Endothelial cell of umbilical vein (primary cell): ENCODE data around the gene SMPD1. TPM values are rescaled to one million over a fixed set of nuclear protein-coding genes. Genes with fewer than 3 reads are reported as not detected.
A peak's percentile ranks its signal among the peaks of the same experiment; 100 is the strongest.

ENCODE experiments used
- BruUV-seq: library from RNA; stranded (reverse); fragments of 400-500 nt; replicated peaks from 2 replicates; lab custom pipeline; 2021; lab: Mats Ljungman, UMichigan
- CTCF ChIA-PET: fragments of 300-600, 350-600 bp; sonication (Branson Sonifier 250); formaldehyde crosslinking; loops from one replicate; lab custom pipeline; 2021; ENCODE audit warnings: antibody characterized with exemption, inconsistent platforms; lab: Charles Lee
- POLR2A ChIA-PET: fragments of 300-600, 350-600 bp; sonication (Branson Sonifier 250); formaldehyde crosslinking; loops from one replicate; lab custom pipeline; 2021; ENCODE audit warnings: antibody characterized with exemption, inconsistent platforms; lab: Charles Lee
- DNase-seq: peaks from one replicate; pipeline ENCODE4 v3.0.0-alpha.2; 2011; ENCODE audit warnings: low read depth, low spot score
- FAIRE-seq: peaks from 2 replicates; lab custom pipeline; 2011; peaks lifted over from hg19 to GRCh38; lab: Jason Lieb, UNC
- H2AFZ ChIP-seq: 2 replicates; pipeline ENCODE4 v1.6.0; 2012; ENCODE audit warnings: low read depth, low read length, control low read depth, inconsistent platforms
- H3K27ac ChIP-seq: 2 replicates; pipeline ENCODE4 v1.5.1; 2011; ENCODE audit warnings: low read depth, mild to moderate bottlenecking, control low read depth, low read length, moderate library complexity; ENCODE audit not compliant: insufficient read depth
- H3K27me3 ChIP-seq, 2 experiments: 2 replicates each; pipeline versions ENCODE4 v1.6.0 to v1.6.1; 2011; ENCODE audit warnings: low read length in 2 of 2, mixed read lengths in 1 of 2; ENCODE audit not compliant: control insufficient read depth in 2 of 2, insufficient read depth in 2 of 2
- H3K36me3 ChIP-seq, 2 experiments: 2 replicates in 1 of 2; 3 replicates in 1 of 2; pipeline ENCODE4 v1.5.1; 2011; ENCODE audit warnings: low read length in 2 of 2, mild to moderate bottlenecking in 1 of 2, moderate library complexity in 1 of 2; ENCODE audit not compliant: control insufficient read depth in 2 of 2, insufficient read depth in 2 of 2; ENCODE audit errors: extremely low read depth in 1 of 2
- H3K4me1 ChIP-seq: 3 replicates; pipeline ENCODE4 v1.5.1; 2011; ENCODE audit warnings: mild to moderate bottlenecking, low read length; ENCODE audit not compliant: control insufficient read depth, insufficient read depth; ENCODE audit errors: extremely low read depth
- H3K4me2 ChIP-seq: 2 replicates; pipeline ENCODE4 v1.6.1; 2011; ENCODE audit warnings: low read length, control low read depth, mixed read lengths; ENCODE audit not compliant: insufficient read depth
- H3K4me3 ChIP-seq, 3 experiments: fragments of 200-600 bp in 1 of 3; sonication (generic), shearing (Covaris generic) in 1 of 3; replicated peaks in 1 of 3; 2 replicates each; pipeline ENCODE4 v1.5.1; 2011 to 2016; ENCODE audit warnings: control low read depth in 3 of 3, low read length in 3 of 3, mild to moderate bottlenecking in 2 of 3, inconsistent platforms in 1 of 3, low read depth in 1 of 3, moderate library complexity in 1 of 3; ENCODE audit not compliant: insufficient read depth in 1 of 3
- H3K79me2 ChIP-seq: 2 replicates; pipeline ENCODE4 v1.6.0; 2012; ENCODE audit warnings: low read length, inconsistent platforms; ENCODE audit not compliant: control insufficient read depth, insufficient read depth
- H3K9ac ChIP-seq: replicated peaks from 2 replicates; pipeline ENCODE3; 2011; ENCODE audit warnings: low read length, control low read depth; ENCODE audit not compliant: insufficient read depth; ENCODE audit errors: extremely low read depth
- H3K9me1 ChIP-seq: replicated peaks from 3 replicates; pipeline ENCODE4 v1.6.0; 2011; ENCODE audit warnings: mild to moderate bottlenecking, low read length; ENCODE audit not compliant: control insufficient read depth, insufficient read depth; ENCODE audit errors: extremely low read depth
- H3K9me3 ChIP-seq: replicated peaks from 2 replicates; pipeline ENCODE4 v1.5.1; 2012; ENCODE audit warnings: low read length, inconsistent platforms; ENCODE audit not compliant: control insufficient read depth, insufficient read depth
- H4K20me1 ChIP-seq: replicated peaks from 2 replicates; pipeline ENCODE3; 2011; ENCODE audit warnings: mild to moderate bottlenecking, low read length; ENCODE audit not compliant: control insufficient read depth, insufficient read depth; ENCODE audit errors: extremely low read depth
- CTCF ChIP-seq, 2 donors: IDR thresholded peaks; 1 replicate in 1 of 2; 2 replicates in 1 of 2; pipeline ENCODE4 v1.5.1; 2011; ENCODE audit warnings: low read length in 2 of 2, mild to moderate bottlenecking in 2 of 2, moderate library complexity in 2 of 2, control low read depth in 1 of 2, inconsistent platforms in 1 of 2, low read depth in 1 of 2; ENCODE audit not compliant: insufficient read depth in 1 of 2; ENCODE audit errors: extremely low read depth in 1 of 2
- EZH2 ChIP-seq: IDR thresholded peaks from 2 replicates; pipeline ENCODE4 v1.6.1; 2012; ENCODE audit warnings: borderline replicate concordance, low read depth, mild to moderate bottlenecking, moderate library complexity, low read length, inconsistent platforms; ENCODE audit not compliant: severe bottlenecking
- FOS ChIP-seq: IDR thresholded peaks from 2 replicates; pipeline ENCODE4 v1.6.1; 2011; ENCODE audit warnings: mild to moderate bottlenecking, low read length, moderate library complexity, borderline replicate concordance; ENCODE audit not compliant: insufficient read depth
- GATA2 ChIP-seq: IDR thresholded peaks from 2 replicates; pipeline ENCODE4 v1.7.0; 2011; ENCODE audit warnings: low read depth, mild to moderate bottlenecking, moderate library complexity, mixed read lengths, low read length; ENCODE audit not compliant: insufficient read length, insufficient read depth
- JUN ChIP-seq: IDR thresholded peaks from 2 replicates; pipeline ENCODE4 v1.6.1; 2011; ENCODE audit warnings: borderline replicate concordance, low read depth; ENCODE audit not compliant: insufficient read length, insufficient read depth
- MAX ChIP-seq: IDR thresholded peaks from 2 replicates; pipeline ENCODE4 v1.6.1; 2011; ENCODE audit not compliant: insufficient read depth, insufficient read length
- MYC ChIP-seq: IDR thresholded peaks from one replicate; pipeline ENCODE4 v1.6.1; 2011; ENCODE audit warnings: mild to moderate bottlenecking, low read depth, low read length
- POLR2A ChIP-seq: IDR thresholded peaks from 2 replicates; pipeline ENCODE4 v1.6.1; 2012; ENCODE audit warnings: low read depth, mild to moderate bottlenecking, control low read depth, low read length
- POLR2AphosphoS5 ChIP-seq: IDR thresholded peaks from 2 replicates; pipeline ENCODE4 v1.6.1; 2012; ENCODE audit warnings: low read depth, mild to moderate bottlenecking, control low read depth, low read length, moderate library complexity; ENCODE audit not compliant: insufficient read depth
- dilution Hi-C: fragments of 300-500 bp; cut with MboI; formaldehyde crosslinking; loops from one replicate; pipeline ENCODE4 v1.15.0; 2019; ENCODE audit warnings: low sequenced_read_pairs; ENCODE audit not compliant: extremely low pct_ligation_motif_present
- intact Hi-C: fragments of 100-400 bp; cut with micrococcal nuclease; formaldehyde crosslinking; loops from one replicate; pipeline ENCODE4 v1.10.0; 2022
- polyA plus RNA-seq, 4 experiments: library from polyadenylated mRNA; depleted of rRNA in 3 of 4; stranded (reverse) in 3 of 4; unstranded in 1 of 4; fragments of >200 nt; gene quantifications; 2 replicates each; pipeline versions ENCODE4 v1.2.1 to v1.2.3, GENCODE V29; 2011 to 2012; ENCODE audit warnings: missing spikeins in 1 of 4
- total RNA-seq: library from RNA; stranded (reverse); gene quantifications from 2 replicates; pipeline ENCODE4 v1.2.3, GENCODE V29; 2021

Gene SMPD1
- total and polyA plus RNA-seq, 2 donors (not counting 3 experiments of a cell fraction or from before 2014, with no cell fraction given) = 58.9 to 93.6 TPM

GRCh38 chr11:6378640-6378989, 11.7 kb upstream of the SMPD1 start:
- dilution Hi-C loops = no loop called here
- Histone ChIP-seq H3K79me2 (no peaks in the 10 kb centered on the region), H3K4me3 (peak overlapping the region in 1 of 3 experiments; percentile 27), H4K20me1 (no peaks in the 10 kb centered on the region), H3K9me1 (no peaks in the 10 kb centered on the region), H3K9me3 (no peaks in the 10 kb centered on the region), H3K4me2 (peak overlapping the region; percentile 75), H3K4me1 (peaks cover 17% of the 10 kb centered on the region), H3K27me3 (no peaks in the 10 kb centered on the region), H3K9ac (peak overlapping the region; percentile 12), H3K36me3 (no peaks in the 10 kb centered on the region), H3K27ac (peak overlapping the region; percentile 66), H2AFZ (peak overlapping the region; percentile 44)
- BruUV-seq = TSS peak; percentile 86
- ChIA-PET POLR2A (interaction anchor here (0.8 to 2.2 kb wide), 5 partner anchors 12 to 103 kb away, joined by 3 to 12 read pairs (median 9); partner anchors contain the start of genes APBB1, ARFIP2, SMPD1 and TIMM10B), CTCF (interaction anchor here (0.6 to 10.2 kb wide), 90 partner anchors 11 to 548 kb away, joined by 3 to 638 read pairs (median 6); partner anchors contain the start of genes APBB1, ARFIP2, FHIP1B and HPX)
- TF ChIP-seq EZH2 = no peak
- no peak for TF ChIP-seq MYC
- no peak for TF ChIP-seq JUN
- no peak for TF ChIP-seq MAX
- TF ChIP-seq POLR2A = no peak
- no peak for TF ChIP-seq GATA2
- TF ChIP-seq FOS = no peak
- TF ChIP-seq CTCF (IDR thresholded peaks at IDR 0.05; ENCODE audit: extremely low read depth in 1 of 2, insufficient read depth in 1 of 2, low read depth in 1 of 2, low read length in 2 of 2) = no peak
- no peak for TF ChIP-seq POLR2AphosphoS5
- intact Hi-C loops = loop anchor here (2.0 kb wide), 1 partner anchor 228 kb away; no protein-coding TSS in a partner anchor
- no peak for FAIRE-seq
- no peak for DNase-seq
